ENCODE measurements around the gene NPTX1.

NPTX1 gene

GRCh38 chr17:80519091-80519781 is 42.8 kb upstream of the NPTX1 start:
- TF ChIP-seq POLR2AphosphoS5 (IDR thresholded peaks at IDR 0.05; ENCODE audit: low read depth, low read length) (no peak), FOXP2 (optimal IDR thresholded peaks at IDR 0.05; ENCODE audit: borderline replicate concordance, extremely low read depth, extremely low read length, insufficient read depth) (no peak), TAF1 (IDR thresholded peaks at IDR 0.05; ENCODE audit: borderline replicate concordance, insufficient read depth, low read length) (no peak)
- TF ChIP-seq, protein P1, sequence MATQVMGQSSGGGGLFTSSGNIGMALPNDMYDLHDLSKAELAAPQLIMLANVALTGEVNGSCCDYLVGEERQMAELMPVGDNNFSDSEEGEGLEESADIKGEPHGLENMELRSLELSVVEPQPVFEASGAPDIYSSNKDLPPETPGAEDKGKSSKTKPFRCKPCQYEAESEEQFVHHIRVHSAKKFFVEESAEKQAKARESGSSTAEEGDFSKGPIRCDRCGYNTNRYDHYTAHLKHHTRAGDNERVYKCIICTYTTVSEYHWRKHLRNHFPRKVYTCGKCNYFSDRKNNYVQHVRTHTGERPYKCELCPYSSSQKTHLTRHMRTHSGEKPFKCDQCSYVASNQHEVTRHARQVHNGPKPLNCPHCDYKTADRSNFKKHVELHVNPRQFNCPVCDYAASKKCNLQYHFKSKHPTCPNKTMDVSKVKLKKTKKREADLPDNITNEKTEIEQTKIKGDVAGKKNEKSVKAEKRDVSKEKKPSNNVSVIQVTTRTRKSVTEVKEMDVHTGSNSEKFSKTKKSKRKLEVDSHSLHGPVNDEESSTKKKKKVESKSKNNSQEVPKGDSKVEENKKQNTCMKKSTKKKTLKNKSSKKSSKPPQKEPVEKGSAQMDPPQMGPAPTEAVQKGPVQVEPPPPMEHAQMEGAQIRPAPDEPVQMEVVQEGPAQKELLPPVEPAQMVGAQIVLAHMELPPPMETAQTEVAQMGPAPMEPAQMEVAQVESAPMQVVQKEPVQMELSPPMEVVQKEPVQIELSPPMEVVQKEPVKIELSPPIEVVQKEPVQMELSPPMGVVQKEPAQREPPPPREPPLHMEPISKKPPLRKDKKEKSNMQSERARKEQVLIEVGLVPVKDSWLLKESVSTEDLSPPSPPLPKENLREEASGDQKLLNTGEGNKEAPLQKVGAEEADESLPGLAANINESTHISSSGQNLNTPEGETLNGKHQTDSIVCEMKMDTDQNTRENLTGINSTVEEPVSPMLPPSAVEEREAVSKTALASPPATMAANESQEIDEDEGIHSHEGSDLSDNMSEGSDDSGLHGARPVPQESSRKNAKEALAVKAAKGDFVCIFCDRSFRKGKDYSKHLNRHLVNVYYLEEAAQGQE (IDR thresholded peaks at IDR 0.05; ENCODE audit: insufficient read depth in 1 of 2, low read depth in 2 of 2, low read length in 2 of 2) = no peak

DNA sequence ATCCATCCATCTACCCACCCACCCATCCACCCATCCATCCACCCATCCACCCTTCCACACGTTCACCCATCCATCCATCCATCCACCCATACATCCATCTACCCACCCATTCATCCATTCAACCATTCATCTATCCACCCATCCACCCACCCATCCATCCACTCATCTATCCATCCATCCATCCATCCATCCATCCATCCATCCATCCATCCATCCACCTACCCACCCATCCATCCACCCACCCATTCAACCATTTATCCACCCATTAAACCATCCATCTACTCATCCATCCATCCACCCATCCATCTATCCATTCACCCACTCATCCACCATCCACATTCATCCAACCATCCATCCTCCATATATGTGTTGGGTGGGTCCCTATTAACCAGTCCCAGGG is 42.0 kb upstream of the NPTX1 start:
- TF ChIP-seq POLR2AphosphoS5 (IDR thresholded peaks at IDR 0.05; ENCODE audit: low read depth, low read length) (no peak), TAF1 (IDR thresholded peaks at IDR 0.05; ENCODE audit: borderline replicate concordance, insufficient read depth, low read length) (no peak), FOXP2 (optimal IDR thresholded peaks at IDR 0.05; ENCODE audit: borderline replicate concordance, extremely low read depth, extremely low read length, insufficient read depth) (no peak), SIN3A (IDR thresholded peaks at IDR 0.05; ENCODE audit: borderline replicate concordance, insufficient read depth, low read length) (no peak)
- TF ChIP-seq, protein P1 (IDR thresholded peaks at IDR 0.05; ENCODE audit: insufficient read depth in 1 of 2, low read depth in 2 of 2, low read length in 2 of 2) = no peak

DNA sequence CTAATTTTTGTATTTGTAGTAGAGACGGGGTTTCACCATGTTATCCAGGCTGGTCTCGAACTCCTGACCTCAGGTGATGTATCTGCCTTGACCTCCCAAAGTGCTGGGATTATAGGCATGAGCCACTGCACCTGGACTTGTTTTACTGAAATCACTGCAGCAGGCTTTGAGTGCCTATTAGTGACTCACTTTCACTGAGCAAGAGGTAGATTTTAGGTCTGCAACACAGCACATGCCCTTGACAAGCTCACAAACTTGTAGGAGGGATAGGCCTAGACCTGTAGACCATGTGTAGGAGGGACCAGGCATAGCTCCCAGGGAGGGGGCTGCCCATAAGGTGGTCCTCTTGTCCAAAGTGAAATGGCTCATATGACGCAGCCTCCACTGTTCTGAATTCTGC is 41.2 kb upstream of the NPTX1 start:
- TF ChIP-seq FOXP2 (optimal IDR thresholded peaks at IDR 0.05; ENCODE audit: borderline replicate concordance, extremely low read depth, extremely low read length, insufficient read depth) = no peak
- TF ChIP-seq, protein P1 (IDR thresholded peaks at IDR 0.05; ENCODE audit: insufficient read depth in 1 of 2, low read depth in 2 of 2, low read length in 2 of 2) = no peak
- no peak for TF ChIP-seq TAF1 (IDR thresholded peaks at IDR 0.05; ENCODE audit: borderline replicate concordance, insufficient read depth, low read length)
- no peak for TF ChIP-seq SIN3A (IDR thresholded peaks at IDR 0.05; ENCODE audit: borderline replicate concordance, insufficient read depth, low read length)
- TF ChIP-seq POLR2AphosphoS5 (IDR thresholded peaks at IDR 0.05; ENCODE audit: low read depth, low read length) = no peak

GRCh38 chr17:80516171-80516932 is 39.9 kb upstream of the NPTX1 start:
- no peak for TF ChIP-seq POLR2AphosphoS5 (IDR thresholded peaks at IDR 0.05; ENCODE audit: low read depth, low read length)
- no peak for TF ChIP-seq TAF1 (IDR thresholded peaks at IDR 0.05; ENCODE audit: borderline replicate concordance, insufficient read depth, low read length)
- TF ChIP-seq SIN3A (IDR thresholded peaks at IDR 0.05; ENCODE audit: borderline replicate concordance, insufficient read depth, low read length) = no peak
- TF ChIP-seq, protein P1 (IDR thresholded peaks at IDR 0.05; ENCODE audit: insufficient read depth in 1 of 2, low read depth in 2 of 2, low read length in 2 of 2) = no peak
- TF ChIP-seq FOXP2 (optimal IDR thresholded peaks at IDR 0.05; ENCODE audit: borderline replicate concordance, extremely low read depth, extremely low read length, insufficient read depth) = no peak
